DND-41 (cell line): Measurements from ENCODE around the gene TMPRSS11B.

Source experiments
- EZH2 ChIP-seq: IDR thresholded peaks from 3 replicates; pipeline ENCODE4 v1.6.1; 2012; ENCODE audit warnings: borderline replicate concordance, low read depth, mild to moderate bottlenecking, moderate library complexity, low read length, inconsistent platforms; ENCODE audit not compliant: severe bottlenecking
- TF ChIP-seq, protein P1 (sequence below): IDR thresholded peaks from 2 replicates; pipeline ENCODE4 v1.5.1; 2012; ENCODE audit warnings: borderline replicate concordance, low read length, moderate library complexity, mild to moderate bottlenecking; ENCODE audit not compliant: poor library complexity, severe bottlenecking; ENCODE audit errors: extremely low read depth

DNA sequence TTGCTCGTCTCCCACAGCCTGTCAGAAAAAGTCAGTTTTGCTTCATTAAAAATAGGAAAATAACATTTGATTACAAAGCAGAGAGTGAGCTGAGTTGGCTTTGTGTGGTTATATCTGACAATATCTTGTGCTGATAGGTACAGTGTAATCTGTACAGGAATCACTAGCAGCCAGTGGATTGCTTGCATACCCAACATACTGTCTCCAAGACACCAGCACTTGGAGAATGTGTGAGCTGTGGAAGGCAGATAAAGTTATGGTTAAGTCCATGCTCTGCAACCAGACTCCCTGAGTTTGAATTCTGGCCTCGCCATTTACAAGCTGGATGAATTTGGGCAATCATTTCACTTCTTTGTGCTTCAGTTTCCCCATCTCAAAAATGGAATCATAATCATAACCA lies 58.3 kb downstream of the TMPRSS11B start:
- TF ChIP-seq, protein P1, sequence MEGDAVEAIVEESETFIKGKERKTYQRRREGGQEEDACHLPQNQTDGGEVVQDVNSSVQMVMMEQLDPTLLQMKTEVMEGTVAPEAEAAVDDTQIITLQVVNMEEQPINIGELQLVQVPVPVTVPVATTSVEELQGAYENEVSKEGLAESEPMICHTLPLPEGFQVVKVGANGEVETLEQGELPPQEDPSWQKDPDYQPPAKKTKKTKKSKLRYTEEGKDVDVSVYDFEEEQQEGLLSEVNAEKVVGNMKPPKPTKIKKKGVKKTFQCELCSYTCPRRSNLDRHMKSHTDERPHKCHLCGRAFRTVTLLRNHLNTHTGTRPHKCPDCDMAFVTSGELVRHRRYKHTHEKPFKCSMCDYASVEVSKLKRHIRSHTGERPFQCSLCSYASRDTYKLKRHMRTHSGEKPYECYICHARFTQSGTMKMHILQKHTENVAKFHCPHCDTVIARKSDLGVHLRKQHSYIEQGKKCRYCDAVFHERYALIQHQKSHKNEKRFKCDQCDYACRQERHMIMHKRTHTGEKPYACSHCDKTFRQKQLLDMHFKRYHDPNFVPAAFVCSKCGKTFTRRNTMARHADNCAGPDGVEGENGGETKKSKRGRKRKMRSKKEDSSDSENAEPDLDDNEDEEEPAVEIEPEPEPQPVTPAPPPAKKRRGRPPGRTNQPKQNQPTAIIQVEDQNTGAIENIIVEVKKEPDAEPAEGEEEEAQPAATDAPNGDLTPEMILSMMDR: no peak
- TF ChIP-seq EZH2: no peak
